ENCODE data around the gene PCSK6.
"Not testable (repeated sequence)": the region's sequence is repeated elsewhere in the genome, so short reads cannot be mapped to it uniquely, and the experiment has no call there.

PCSK6 gene

GRCh38 chr15:101349047-101349951, 140.2 kb downstream of the PCSK6 start:
- DNase-seq = no peak

GRCh38 chr15:101348643-101349042, 140.9 kb downstream of the PCSK6 start:
- no peak for DNase-seq

GRCh38 chr15:101348015-101348414, 141.5 kb downstream of the PCSK6 start:
- no peak for DNase-seq

- no peak for DNase-seq
These were observed 142.1 kb downstream of the PCSK6 start for GRCh38 chr15:101347454-101347853.

- no peak for DNase-seq
These were observed 142.6 kb downstream of the PCSK6 start for GRCh38 chr15:101346928-101347327.

GRCh38 chr15:101342056-101342455, 147.5 kb downstream of the PCSK6 start:
- no peak for DNase-seq

- DNase-seq = no peak
These were observed 150.9 kb downstream of the PCSK6 start for GRCh38 chr15:101338502-101339057.

- DNase-seq = no peak
These were observed 151.5 kb downstream of the PCSK6 start for GRCh38 chr15:101337976-101338375.

GRCh38 chr15:101333907-101334789, 155.4 kb downstream of the PCSK6 start:
- DNase-seq = not testable (repeated sequence)

GRCh38 chr15:101332061-101332467, 157.4 kb downstream of the PCSK6 start:
- DNase-seq = no peak

GRCh38 chr15:101329867-101330380, 159.6 kb downstream of the PCSK6 start:
- no peak for DNase-seq

- no peak for DNase-seq
These were observed 160.1 kb downstream of the PCSK6 start for GRCh38 chr15:101329309-101329863.

- no peak for DNase-seq
These were observed 161.5 kb downstream of the PCSK6 start for GRCh38 chr15:101328001-101328400.

- no peak for DNase-seq
These were observed 162.3 kb downstream of the PCSK6 start for GRCh38 chr15:101327147-101327740.

- DNase-seq = no peak
These were observed 162.9 kb downstream of the PCSK6 start for GRCh38 chr15:101326462-101327146.

- no peak for DNase-seq
These were observed 163.5 kb downstream of the PCSK6 start for GRCh38 chr15:101326026-101326315.

GRCh38 chr15:101325263-101326025, 164.1 kb downstream of the PCSK6 start:
- DNase-seq = no peak

GRCh38 chr15:101324524-101325177, 164.9 kb downstream of the PCSK6 start:
- DNase-seq = no peak

GRCh38 chr15:101323793-101324523, 165.5 kb downstream of the PCSK6 start:
- no peak for DNase-seq
